Left lung (tissue), 10 donors: Measurements from ENCODE around the gene OR1N1. TPM values are rescaled to one million over a fixed set of nuclear protein-coding genes. Genes with fewer than 3 reads are reported as not detected.

Source experiments
- ATAC-seq: fragments of 200-7000 bp; cut with Tn5 transposase; one replicate; pipeline ENCODE4 v1.9.1; 2020; ENCODE audit warnings: moderate library complexity
- DNase-seq, 4 donors: peaks; one replicate each; pipeline ENCODE4 v3.0.0-alpha.2; 2013 to 2020
- H3K27ac ChIP-seq, 2 donors: fragments of 200-600 bp; sonication (generic) in 1 of 2; one replicate each; pipeline versions ENCODE4 v1.5.0 to v1.8.0; 2020 to 2021
- H3K27me3 ChIP-seq, 2 donors: fragments of 200-600 bp; sonication (generic) in 1 of 2; one replicate each; pipeline versions ENCODE4 v1.5.0 to v1.8.0; 2020 to 2021
- H3K36me3 ChIP-seq, 2 donors: fragments of 200-600 bp; sonication (generic) in 1 of 2; one replicate each; pipeline versions ENCODE4 v1.5.0 to v1.8.0; 2020 to 2021
- H3K4me1 ChIP-seq, 2 donors: fragments of 200-600 bp; one replicate each; pipeline ENCODE4 v1.8.0; 2021
- H3K4me3 ChIP-seq, 2 donors: fragments of 200-600 bp; sonication (generic) in 1 of 2; one replicate each; pipeline versions ENCODE4 v1.5.0 to v1.8.0; 2020 to 2021; ENCODE audit warnings: mild to moderate bottlenecking in 1 of 2
- H3K9me3 ChIP-seq, 2 donors: fragments of 200-600 bp; sonication (generic) in 1 of 2; one replicate each; pipeline versions ENCODE4 v1.5.0 to v1.8.0; 2020 to 2021
- intact Hi-C, 2 donors: fragments of 100-400 bp; cut with DNase I; formaldehyde crosslinking; loops; one replicate each; pipeline versions ENCODE4 v1.11.2 to v1.14.2; 2022
- polyA plus RNA-seq, 6 donors: library from polyadenylated mRNA; unstranded; fragments of 120-200 nt; gene quantifications; one replicate each; pipeline ENCODE4 v1.2.1, GENCODE V29; 2013; ENCODE audit not compliant: insufficient read length in 6 of 6
- total RNA-seq, 2 donors: library from RNA; stranded (reverse); fragmentation: NEBNext Ultra II Directional; extraction: Animal tissue kit (Norgen Biotek cat#: 25700); gene quantifications; one replicate each; pipeline ENCODE4 v1.2.1, GENCODE V29; 2021
- TF ChIP-seq, protein P1 (sequence below), 2 donors: fragments of 200-600 bp; sonication (generic) in 1 of 2; IDR thresholded peaks; one replicate each; pipeline versions ENCODE4 v1.5.0 to v1.8.0; 2021; ENCODE audit warnings: antibody characterized with exemption in 2 of 2
- donor health status: DM: no; HTN: yes; CAD: no.
- donor health status: DM: no; HTN: no; CAD: no.

OR1N1 gene
- total and polyA plus RNA-seq, 8 donors = not detected

DNA sequence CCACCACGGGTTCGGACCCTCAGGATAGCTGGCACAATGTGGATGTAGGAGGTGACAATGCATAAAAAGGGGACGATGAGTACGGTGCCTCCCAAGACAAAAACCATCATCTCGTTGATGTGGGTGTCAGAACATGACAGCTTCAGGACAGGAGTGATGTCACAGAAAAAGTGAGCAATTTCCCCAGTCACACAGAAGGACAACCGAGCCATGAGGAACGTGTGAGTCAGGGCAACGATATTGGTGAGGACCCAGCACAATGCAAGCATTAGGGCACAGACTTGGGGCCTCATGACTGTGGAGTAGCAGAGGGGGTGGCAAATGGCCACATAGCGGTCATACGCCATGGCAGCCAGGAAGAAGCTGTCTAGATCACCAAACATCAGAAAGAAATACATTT is 491 bp downstream of the OR1N1 start:
- H3K4me1 ChIP-seq = no peaks in the 10 kb centered on the region
- no peaks in the 10 kb centered on the region for H3K9me3 ChIP-seq
- H3K4me3 ChIP-seq = no peak overlapping the region
- peaks cover 0 to 12% of the 10 kb centered on the region in 2 donors for H3K27me3 ChIP-seq
- no peak overlapping the region for H3K27ac ChIP-seq
- ATAC-seq (no peak), DNase-seq (no peak)
- TF ChIP-seq, protein P1, sequence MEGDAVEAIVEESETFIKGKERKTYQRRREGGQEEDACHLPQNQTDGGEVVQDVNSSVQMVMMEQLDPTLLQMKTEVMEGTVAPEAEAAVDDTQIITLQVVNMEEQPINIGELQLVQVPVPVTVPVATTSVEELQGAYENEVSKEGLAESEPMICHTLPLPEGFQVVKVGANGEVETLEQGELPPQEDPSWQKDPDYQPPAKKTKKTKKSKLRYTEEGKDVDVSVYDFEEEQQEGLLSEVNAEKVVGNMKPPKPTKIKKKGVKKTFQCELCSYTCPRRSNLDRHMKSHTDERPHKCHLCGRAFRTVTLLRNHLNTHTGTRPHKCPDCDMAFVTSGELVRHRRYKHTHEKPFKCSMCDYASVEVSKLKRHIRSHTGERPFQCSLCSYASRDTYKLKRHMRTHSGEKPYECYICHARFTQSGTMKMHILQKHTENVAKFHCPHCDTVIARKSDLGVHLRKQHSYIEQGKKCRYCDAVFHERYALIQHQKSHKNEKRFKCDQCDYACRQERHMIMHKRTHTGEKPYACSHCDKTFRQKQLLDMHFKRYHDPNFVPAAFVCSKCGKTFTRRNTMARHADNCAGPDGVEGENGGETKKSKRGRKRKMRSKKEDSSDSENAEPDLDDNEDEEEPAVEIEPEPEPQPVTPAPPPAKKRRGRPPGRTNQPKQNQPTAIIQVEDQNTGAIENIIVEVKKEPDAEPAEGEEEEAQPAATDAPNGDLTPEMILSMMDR (IDR thresholded peaks at IDR 0.05) = no peak
- no peaks in the 10 kb centered on the region for H3K36me3 ChIP-seq
- intact Hi-C loops = loop anchor here in 1 of 2 donors (10.0 kb wide), 1 partner anchor 58 kb away; the partner anchor contains the start of gene OR1L8

DNA sequence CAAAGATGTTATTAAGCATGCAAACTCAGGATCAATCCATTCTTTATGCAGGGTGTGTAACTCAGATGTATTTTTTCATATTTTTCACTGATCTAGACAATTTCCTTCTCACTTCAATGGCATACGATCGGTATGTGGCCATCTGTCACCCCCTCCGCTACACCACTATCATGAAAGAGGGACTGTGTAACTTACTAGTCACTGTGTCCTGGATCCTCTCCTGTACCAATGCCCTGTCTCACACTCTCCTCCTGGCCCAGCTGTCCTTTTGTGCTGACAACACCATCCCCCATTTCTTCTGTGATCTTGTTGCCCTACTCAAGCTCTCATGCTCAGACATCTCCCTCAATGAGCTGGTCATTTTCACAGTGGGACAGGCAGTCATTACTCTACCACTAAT is 7.7 kb downstream of the OR1N1 start:
- Histone ChIP-seq H3K4me3 (no peak overlapping the region), H3K27ac (no peak overlapping the region), H3K9me3 (no peaks in the 10 kb centered on the region), H3K36me3 (no peaks in the 10 kb centered on the region), H3K27me3 (no peaks in the 10 kb centered on the region), H3K4me1 (no peaks in the 10 kb centered on the region)
- TF ChIP-seq, protein P1 (IDR thresholded peaks at IDR 0.05) = no peak
- intact Hi-C loops = no loop called here
- no peak for DNase-seq
- no peak for ATAC-seq

DNA sequence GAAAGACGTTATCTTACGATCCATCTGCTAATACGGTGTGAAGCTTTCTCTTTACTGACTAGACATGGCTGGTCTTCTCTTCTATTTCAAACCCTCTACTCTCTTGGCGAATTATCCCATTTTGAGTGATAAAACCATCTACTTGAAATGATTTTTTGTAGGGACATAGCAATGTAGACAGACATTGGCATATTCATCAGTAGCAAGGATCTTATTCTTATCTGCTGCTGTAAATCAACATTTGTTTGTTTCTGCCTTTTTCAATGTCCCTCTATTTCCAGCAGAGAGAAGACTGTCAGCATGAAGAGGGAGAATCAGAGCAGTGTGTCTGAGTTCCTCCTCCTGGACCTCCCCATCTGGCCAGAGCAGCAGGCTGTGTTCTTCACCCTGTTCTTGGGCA is 8.3 kb downstream of the OR1N1 start, which contains the start of gene OR1J4:
Gene OR1J4 (plus strand): TSS at position 301 of the 400 bp plus-strand sequence. CDS start 0 bp downstream, at position 301.
- no peak for ATAC-seq
- TF ChIP-seq, protein P1 (IDR thresholded peaks at IDR 0.05) = no peak
- no peaks in the 10 kb centered on the region for H3K4me1 ChIP-seq
- no peaks in the 10 kb centered on the region for H3K36me3 ChIP-seq
- no peaks in the 10 kb centered on the region for H3K9me3 ChIP-seq
- H3K27ac ChIP-seq = no peak within 1 kb of the TSS
- H3K27me3 ChIP-seq = no peaks in the 10 kb centered on the region
- DNase-seq = no peak
- H3K4me3 ChIP-seq = no peak within 1 kb of the TSS
- intact Hi-C loops = no loop called here

DNA sequence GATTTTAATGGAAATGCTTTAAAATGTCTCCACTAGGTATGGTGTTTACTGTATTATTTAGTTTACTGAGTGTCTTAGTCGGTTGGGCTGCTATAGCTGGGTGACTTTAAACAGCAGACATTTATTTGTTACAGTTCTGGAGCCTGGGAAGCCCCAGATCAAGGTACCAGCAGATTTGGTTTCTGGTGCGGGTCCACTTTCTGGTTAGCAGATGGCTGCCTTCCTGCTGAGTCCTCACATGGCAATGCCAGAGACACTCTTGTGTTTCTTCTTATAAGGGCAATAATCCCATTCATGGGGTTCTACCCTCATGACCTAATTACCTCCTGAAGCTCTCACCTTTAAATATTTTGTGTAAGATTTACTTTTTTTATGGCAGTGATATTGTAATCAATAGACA is 8.9 kb downstream of the OR1N1 start:
- ATAC-seq = no peak
- DNase-seq = no peak
- H3K4me3 ChIP-seq = no peak overlapping the region
- H3K4me1 ChIP-seq = no peaks in the 10 kb centered on the region
- H3K9me3 ChIP-seq = no peaks in the 10 kb centered on the region
- intact Hi-C loops = no loop called here
- TF ChIP-seq, protein P1 (IDR thresholded peaks at IDR 0.05) = no peak
- no peaks in the 10 kb centered on the region for H3K27me3 ChIP-seq
- no peaks in the 10 kb centered on the region for H3K36me3 ChIP-seq
- H3K27ac ChIP-seq = no peak overlapping the region

DNA sequence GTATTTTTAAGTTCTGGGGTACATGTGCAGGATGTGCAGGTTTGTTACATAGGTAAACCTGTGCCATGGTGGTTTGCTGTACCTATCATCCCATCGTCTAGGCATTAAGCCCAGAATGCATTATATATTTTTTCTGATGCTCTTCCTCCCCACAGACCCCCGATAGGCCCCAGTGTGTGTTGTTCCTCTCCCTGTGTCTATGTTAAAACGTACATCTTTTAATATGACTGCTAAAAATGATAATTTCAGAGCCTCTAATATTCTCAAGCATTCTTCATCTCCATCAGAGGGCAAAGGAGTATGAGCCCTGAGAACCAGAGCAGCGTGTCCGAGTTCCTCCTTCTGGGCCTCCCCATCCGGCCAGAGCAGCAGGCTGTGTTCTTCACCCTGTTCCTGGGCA is 16.6 kb downstream of the OR1N1 start, which contains the start of gene OR1J2:
Gene OR1J2 (plus strand): TSS at position 301 of the 400 bp plus-strand sequence. CDS start 0 bp downstream, at position 301.
- Histone ChIP-seq H3K4me1 (no peaks in the 10 kb centered on the region), H3K4me3 (no peak within 1 kb of the TSS), H3K27ac (no peak within 1 kb of the TSS), H3K9me3 (no peaks in the 10 kb centered on the region), H3K36me3 (no peaks in the 10 kb centered on the region), H3K27me3 (no peaks in the 10 kb centered on the region)
- ATAC-seq (no peak), DNase-seq (no peak)
- TF ChIP-seq, protein P1 (IDR thresholded peaks at IDR 0.05) = no peak
- intact Hi-C loops = no loop called here
